PC-3 (cell line): ENCODE results near the gene HSPA12B. TPM values are rescaled to one million over a fixed set of nuclear protein-coding genes. Genes with fewer than 3 reads are reported as not detected.

Source experiments
- ATAC-seq: fragments of 200-7000 bp; cut with Tn5 transposase; 2 replicates; pipeline ENCODE4 v1.9.1; 2020; ENCODE audit warnings: mild to moderate bottlenecking, moderate library complexity
- BruUV-seq: library from RNA; stranded (reverse); fragments of 400-500 nt; replicated peaks from 2 replicates; lab custom pipeline; 2021; lab: Mats Ljungman, UMichigan
- CTCF ChIA-PET: fragments of 300-600 bp; sonication (Branson Sonifier 250); formaldehyde crosslinking; loops from one replicate; lab custom pipeline; 2022; ENCODE audit warnings: antibody characterized with exemption; lab: Charles Lee
- POLR2A ChIA-PET: fragments of 300-600 bp; sonication (Branson Sonifier 250); formaldehyde crosslinking; loops from one replicate; lab custom pipeline; 2022; ENCODE audit warnings: antibody characterized with exemption; ENCODE audit not compliant: unreplicated experiment; lab: Charles Lee
- DNase-seq: peaks from one replicate; pipeline ENCODE4 v3.0.0-alpha.2; 2015
- H2AFZ ChIP-seq: fragments of 300-600 bp; sonication (generic); 2 replicates; pipeline ENCODE4 v1.6.0; 2016; ENCODE audit warnings: antibody characterized with exemption, low read length
- H3F3A ChIP-seq: fragments of 300-600 bp; sonication (generic); one replicate; pipeline ENCODE4 v1.6.0; 2017; ENCODE audit warnings: antibody characterized with exemption, low read length, control low read depth, mild to moderate bottlenecking; ENCODE audit not compliant: unreplicated experiment
- H3K27ac ChIP-seq: fragments of 300-600 bp; sonication (generic); 2 replicates; pipeline ENCODE4 v1.5.1; 2016; ENCODE audit warnings: mild to moderate bottlenecking, low read length
- H3K27me3 ChIP-seq: fragments of 300-600 bp; sonication (generic); 2 replicates; pipeline ENCODE4 v1.6.1; 2016; ENCODE audit warnings: low read length, mixed read lengths
- H3K36me3 ChIP-seq: fragments of 300-600 bp; sonication (generic); 2 replicates; pipeline ENCODE4 v1.6.1; 2016; ENCODE audit warnings: low read depth, mixed run types, low read length, mixed read lengths
- H3K4me1 ChIP-seq: fragments of 300-600 bp; sonication (generic); 2 replicates; pipeline ENCODE4 v1.5.1; 2016; ENCODE audit warnings: low read length; ENCODE audit not compliant: insufficient read depth
- H3K4me2 ChIP-seq: fragments of 300-600 bp; sonication (generic); 2 replicates; pipeline ENCODE4 v1.6.0; 2016; ENCODE audit warnings: low read length
- H3K4me3 ChIP-seq: fragments of 300-600 bp; sonication (generic); 2 replicates; pipeline ENCODE4 v1.5.1; 2016; ENCODE audit warnings: mild to moderate bottlenecking, low read length, mixed read lengths
- H3K79me2 ChIP-seq: fragments of 300-600 bp; sonication (generic); 2 replicates; pipeline ENCODE4 v1.6.1; 2017; ENCODE audit warnings: low read length, mixed read lengths
- H3K9ac ChIP-seq: fragments of 300-600 bp; sonication (generic); 2 replicates; pipeline ENCODE4 v1.6.0; 2016; ENCODE audit warnings: mild to moderate bottlenecking, low read length
- H3K9me2 ChIP-seq: fragments of 300-600 bp; sonication (generic); replicated peaks from 2 replicates; pipeline ENCODE4 v1.6.1; 2016; ENCODE audit warnings: mixed run types, low read length, mixed read lengths
- H3K9me3 ChIP-seq: fragments of 300-600 bp; sonication (generic); 2 replicates; pipeline ENCODE4 v1.6.1; 2016; ENCODE audit warnings: low read length, mixed read lengths
- H4K20me1 ChIP-seq: fragments of 300-600 bp; sonication (generic); 2 replicates; pipeline ENCODE4 v1.6.1; 2016; ENCODE audit warnings: low read length, mixed read lengths
- CTCF ChIP-seq: fragments of 300-600 bp; sonication (generic); conservative IDR thresholded peaks from 2 replicates; pipeline ENCODE4 v1.5.1; 2017; ENCODE audit warnings: antibody characterized with exemption, low read depth, mild to moderate bottlenecking, low read length
- EZH2 ChIP-seq: fragments of 300-600 bp; sonication (generic); IDR thresholded peaks from one replicate; pipeline ENCODE4 v1.6.1; 2017; ENCODE audit warnings: antibody characterized with exemption, mild to moderate bottlenecking, low read length; ENCODE audit not compliant: unreplicated experiment
- EZH2phosphoT487 ChIP-seq: fragments of 300-600 bp; sonication (generic); IDR thresholded peaks from 2 replicates; pipeline ENCODE4 v1.6.1; 2018; ENCODE audit warnings: mild to moderate bottlenecking, antibody characterized with exemption, low read length, borderline replicate concordance
- intact Hi-C: fragments of 100-400 bp; cut with micrococcal nuclease; formaldehyde crosslinking; loops from 2 replicates; pipeline ENCODE4 v1.9.0; 2023
- total RNA-seq: library from RNA; depleted of rRNA; stranded (reverse); fragments of >200 nt; gene quantifications from 2 replicates; pipeline ENCODE4 v1.2.3, GENCODE V29; 2014

Gene HSPA12B
- total RNA-seq, 1 experiment from 2014 or later = not detected

- Histone ChIP-seq H3F3A (peaks cover 12% of the 10 kb centered on the region), H3K4me2 (peak overlapping the region; percentile 70)
- intact Hi-C loops = no loop called here
Measured at GRCh38 chr20:3777716-3778629, 45.5 kb downstream of the HSPA12B start.

GRCh38 chr20:3778976-3779375, 46.5 kb downstream of the HSPA12B start:
- ChIA-PET POLR2A (interaction anchor here (0.9 kb wide), 1 partner anchor 10 kb away, joined by 3 read pairs; no protein-coding TSS in a partner anchor), CTCF (no interaction called here)
- no peaks in the 10 kb centered on the region for H3K9me2 ChIP-seq
- no peak overlapping the region for H2AFZ ChIP-seq
- peaks cover 11% of the 10 kb centered on the region for H4K20me1 ChIP-seq
- no peak overlapping the region for H3K9ac ChIP-seq
- no peak overlapping the region for H3K4me2 ChIP-seq
- TF ChIP-seq EZH2phosphoT487 (no peak), EZH2 (no peak), CTCF (no peak)
- no TSS peak for BruUV-seq
- ATAC-seq (no peak), DNase-seq (no peak)
- H3K36me3 ChIP-seq = no peaks in the 10 kb centered on the region
- no peak overlapping the region for H3K4me3 ChIP-seq
- H3K4me1 ChIP-seq = peaks cover 17% of the 10 kb centered on the region; the same call in 1 of the 2 replicates
- intact Hi-C loops = no loop called here
- peaks cover 12% of the 10 kb centered on the region for H3F3A ChIP-seq
- peaks cover 8% of the 10 kb centered on the region for H3K79me2 ChIP-seq
- no peaks in the 10 kb centered on the region for H3K9me3 ChIP-seq
- no peaks in the 10 kb centered on the region for H3K27me3 ChIP-seq
- no peak overlapping the region for H3K27ac ChIP-seq

More at GRCh38 chr20:3777716-3778629, 45.5 kb downstream of the HSPA12B start:
- DNase-seq (peak; percentile 24), ATAC-seq (peak; percentile 46)
- no peaks in the 10 kb centered on the region for H3K79me2 ChIP-seq
- H3K27ac ChIP-seq = no peak overlapping the region
- H3K4me1 ChIP-seq = peaks cover 7% of the 10 kb centered on the region; the same call in 1 of the 2 replicates
- ChIA-PET CTCF (interaction anchor here (0.6 kb wide), 2 partner anchors 8 to 214 kb away, joined by 3 to 4 read pairs; no protein-coding TSS in a partner anchor), POLR2A (interaction anchor here (0.6 to 0.9 kb wide), 2 partner anchors 9 to 845 kb away, joined by 3 to 5 read pairs; no protein-coding TSS in a partner anchor)
- no peaks in the 10 kb centered on the region for H3K36me3 ChIP-seq
- H4K20me1 ChIP-seq = peaks cover under 1% of the 10 kb centered on the region; the same call in 1 of the 2 replicates
- no peaks in the 10 kb centered on the region for H3K9me3 ChIP-seq
- H2AFZ ChIP-seq = peak overlapping the region; percentile 78
- TF ChIP-seq EZH2phosphoT487 = no peak
- TF ChIP-seq CTCF = no peak
- no peak for TF ChIP-seq EZH2
- no peaks in the 10 kb centered on the region for H3K27me3 ChIP-seq
- no peaks in the 10 kb centered on the region for H3K9me2 ChIP-seq
- BruUV-seq = no TSS peak
- peak overlapping the region; percentile 45 for H3K4me3 ChIP-seq
- H3K9ac ChIP-seq = no peak overlapping the region
